Thyroid gland (tissue), 4 donors: ENCODE results near the gene HSD11B2. TPM values are rescaled to one million over a fixed set of nuclear protein-coding genes. Genes with fewer than 3 reads are reported as not detected.

Source experiments
- DNase-seq, 2 donors: peaks; one replicate each; pipeline ENCODE4 v3.0.0-alpha.2; 2019
- H3K27ac ChIP-seq, 3 donors: fragments of 200-600 bp; sonication (generic); 1 replicate in 2 of 3; 2 replicates in 1 of 3; pipeline ENCODE4 v1.5.1; 2016 to 2019; ENCODE audit warnings: mild to moderate bottlenecking in 1 of 3, moderate library complexity in 1 of 3
- H3K27me3 ChIP-seq: fragments of 200-600 bp; sonication (generic); one replicate; pipeline ENCODE4 v1.5.1; 2019
- H3K36me3 ChIP-seq, 2 donors: fragments of 200-600 bp; sonication (generic); one replicate each; pipeline ENCODE4 v1.5.1; 2016 to 2019
- H3K4me1 ChIP-seq, 2 donors: fragments of 200-600 bp; sonication (generic); one replicate each; pipeline ENCODE4 v1.5.1; 2017 to 2019
- H3K4me3 ChIP-seq, 3 donors: fragments of 200-600 bp; sonication (generic); replicated peaks in 1 of 3; 1 replicate in 2 of 3; 2 replicates in 1 of 3; pipeline ENCODE4 v1.5.1; 2016; ENCODE audit warnings: mild to moderate bottlenecking in 1 of 3
- H3K9me3 ChIP-seq: fragments of 200-600 bp; sonication (generic); one replicate; pipeline ENCODE4 v1.5.1; 2017
- CTCF ChIP-seq, 6 experiments: fragments of 200-600 bp in 3 of 6; fragments of 450-650 bp in 3 of 6; sonication (generic) in 3 of 6; IDR thresholded peaks; one replicate each; pipeline ENCODE4 v1.5.1; 2016 to 2019; ENCODE audit warnings: antibody characterized with exemption in 6 of 6, mild to moderate bottlenecking in 2 of 6, inconsistent platforms in 1 of 6, moderate library complexity in 1 of 6
- POLR2A ChIP-seq, 2 donors: fragments of 450-650 bp; IDR thresholded peaks; one replicate each; pipeline ENCODE4 v1.6.1; 2017; ENCODE audit warnings: antibody characterized with exemption in 2 of 2, mild to moderate bottlenecking in 2 of 2, moderate library complexity in 1 of 2
- WGBS, 2 donors: methylation state at CpG; one replicate each; pipeline ENCODE4 v1.1.5; 2017; 5-methylcytosine and 5-hydroxymethylcytosine counted together
- intact Hi-C: fragments of 100-400 bp; cut with DNase I; formaldehyde crosslinking; loops from one replicate; pipeline ENCODE4 v1.15.1; 2023
- total RNA-seq, 4 donors: library from RNA; depleted of rRNA; stranded (reverse); fragments of >200 nt; gene quantifications; one replicate each; pipeline ENCODE4 v1.2.3, GENCODE V29; 2016

The HSD11B2 gene
- total RNA-seq, 4 donors from 2014 or later, result 4.6 to 11.9 (median 9.0) TPM

- Histone ChIP-seq H3K36me3 (no peaks in the 10 kb centered on the region), H3K9me3 (no peaks in the 10 kb centered on the region), H3K27ac (no peak overlapping the region), H3K4me3 (no peak overlapping the region), H3K27me3 (no peaks in the 10 kb centered on the region), H3K4me1 (peaks cover 7 to 30% of the 10 kb centered on the region in 2 donors)
- intact Hi-C loops, result no loop called here
- DNase-seq, result no peak
- no peak for TF ChIP-seq CTCF (IDR thresholded peaks at IDR 0.05)
- no peak for TF ChIP-seq POLR2A (IDR thresholded peaks at IDR 0.05)
- 84 to 87% methylated on average over 6 of the region's 6 CpGs for WGBS, 2 donors
Measured at GRCh38 chr16:67407788-67408452, 23.0 kb upstream of the HSD11B2 start.

GRCh38 chr16:67409631-67410030 is 21.3 kb upstream of the HSD11B2 start:
- Histone ChIP-seq H3K4me1 (peaks cover 21 to 37% of the 10 kb centered on the region in 2 donors), H3K9me3 (no peaks in the 10 kb centered on the region), H3K27me3 (no peaks in the 10 kb centered on the region), H3K27ac (no peak overlapping the region), H3K36me3 (no peaks in the 10 kb centered on the region), H3K4me3 (no peak overlapping the region)
- no peak for DNase-seq
- TF ChIP-seq CTCF (IDR thresholded peaks at IDR 0.05) (no peak), POLR2A (IDR thresholded peaks at IDR 0.05) (no peak)
- WGBS, 2 donors, result 86 to 93% methylated on average over 6 to 9 of the region's 9 CpGs
- intact Hi-C loops, result no loop called here

- TF ChIP-seq CTCF (IDR thresholded peaks at IDR 0.05) (no peak), POLR2A (IDR thresholded peaks at IDR 0.05) (no peak)
Measured at GRCh38 chr16:67411339-67411738, 19.6 kb upstream of the HSD11B2 start.

GRCh38 chr16:67412294-67412693 is 18.6 kb upstream of the HSD11B2 start:
- peak overlapping the region; percentile 81 to 96 (median 93) for H3K27ac ChIP-seq
- peak in 1 of 2 donors; percentile 59 for DNase-seq
- no peak overlapping the region for H3K4me3 ChIP-seq
- 20 to 28% methylated on average over 2 of the region's 2 CpGs for WGBS, 2 donors
- H3K27me3 ChIP-seq, result no peaks in the 10 kb centered on the region
- intact Hi-C loops, result no loop called here
- no peaks in the 10 kb centered on the region for H3K9me3 ChIP-seq
- H3K36me3 ChIP-seq, result no peaks in the 10 kb centered on the region
- no peak for TF ChIP-seq POLR2A (IDR thresholded peaks at IDR 0.05)
- TF ChIP-seq CTCF (IDR thresholded peaks at IDR 0.05), result no peak
- H3K4me1 ChIP-seq, result peaks cover 34 to 38% of the 10 kb centered on the region in 2 donors

More at GRCh38 chr16:67411339-67411738, 19.6 kb upstream of the HSD11B2 start:
- Histone ChIP-seq H3K9me3 (no peaks in the 10 kb centered on the region), H3K36me3 (no peaks in the 10 kb centered on the region), H3K27me3 (no peaks in the 10 kb centered on the region), H3K4me1 (peaks cover 30 to 38% of the 10 kb centered on the region in 2 donors), H3K27ac (no peak overlapping the region), H3K4me3 (no peak overlapping the region)
- 88 to 95% methylated on average over 3 of the region's 3 CpGs for WGBS, 2 donors
- DNase-seq, result no peak
- intact Hi-C loops, result no loop called here
